Activated CD8-positive, alpha-beta T cell treated with anti-CD3 and anti-CD28 coated beads for 36 hours (primary cell): Measurements from ENCODE around the gene KRT13. TPM values are rescaled to one million over a fixed set of nuclear protein-coding genes. Genes with fewer than 3 reads are reported as not detected.

ENCODE experiments used
- ATAC-seq: fragments of 200-7000 bp; cut with Tn5 transposase; one replicate; pipeline ENCODE4 v1.10.0; 2021; ENCODE audit warnings: mild to moderate bottlenecking, moderate library complexity
- CTCF ChIA-PET: fragments of 350-600 bp; sonication (Branson Sonifier 250); formaldehyde crosslinking; loops from one replicate; lab custom pipeline; 2021; ENCODE audit warnings: antibody characterized with exemption; lab: Charles Lee
- POLR2A ChIA-PET: fragments of 350-600 bp; sonication (Branson Sonifier 250); formaldehyde crosslinking; loops from one replicate; lab custom pipeline; 2021; ENCODE audit warnings: antibody characterized with exemption; lab: Charles Lee
- DNase-seq: peaks from one replicate; pipeline ENCODE4 v3.0.0-alpha.2; 2020
- H3K27ac Mint-ChIP-seq: one replicate; pipeline ENCODE4 v1.8.0; 2021; ENCODE audit warnings: mild to moderate bottlenecking, mixed read lengths
- H3K27me3 Mint-ChIP-seq: one replicate; pipeline ENCODE4 v1.8.0; 2021; ENCODE audit warnings: mixed read lengths
- H3K36me3 Mint-ChIP-seq: one replicate; pipeline ENCODE4 v1.8.0; 2021; ENCODE audit warnings: low read depth, mixed read lengths
- H3K4me1 Mint-ChIP-seq: one replicate; pipeline ENCODE4 v1.8.0; 2021; ENCODE audit warnings: low read depth, mixed read lengths
- H3K4me3 Mint-ChIP-seq: one replicate; pipeline ENCODE4 v1.8.0; 2021; ENCODE audit warnings: mild to moderate bottlenecking, moderate library complexity, mixed read lengths
- H3K9me3 Mint-ChIP-seq: one replicate; pipeline ENCODE4 v1.8.0; 2021; ENCODE audit warnings: mixed read lengths
- intact Hi-C: fragments of 100-400 bp; cut with micrococcal nuclease; formaldehyde crosslinking; loops from one replicate; pipeline ENCODE4 v1.10.0; 2022
- total RNA-seq, 2 experiments: library from RNA; stranded (reverse); gene quantifications; one replicate each; pipeline ENCODE4 v1.2.3, GENCODE V29; 2021
- TF ChIP-seq, protein P1 (sequence below): fragments of 200-600 bp; IDR thresholded peaks from one replicate; pipeline ENCODE4 v1.8.0; 2022; ENCODE audit warnings: antibody characterized with exemption, mild to moderate bottlenecking

Gene KRT13
- total RNA-seq, 2 experiments from 2014 or later = not detected

DNA sequence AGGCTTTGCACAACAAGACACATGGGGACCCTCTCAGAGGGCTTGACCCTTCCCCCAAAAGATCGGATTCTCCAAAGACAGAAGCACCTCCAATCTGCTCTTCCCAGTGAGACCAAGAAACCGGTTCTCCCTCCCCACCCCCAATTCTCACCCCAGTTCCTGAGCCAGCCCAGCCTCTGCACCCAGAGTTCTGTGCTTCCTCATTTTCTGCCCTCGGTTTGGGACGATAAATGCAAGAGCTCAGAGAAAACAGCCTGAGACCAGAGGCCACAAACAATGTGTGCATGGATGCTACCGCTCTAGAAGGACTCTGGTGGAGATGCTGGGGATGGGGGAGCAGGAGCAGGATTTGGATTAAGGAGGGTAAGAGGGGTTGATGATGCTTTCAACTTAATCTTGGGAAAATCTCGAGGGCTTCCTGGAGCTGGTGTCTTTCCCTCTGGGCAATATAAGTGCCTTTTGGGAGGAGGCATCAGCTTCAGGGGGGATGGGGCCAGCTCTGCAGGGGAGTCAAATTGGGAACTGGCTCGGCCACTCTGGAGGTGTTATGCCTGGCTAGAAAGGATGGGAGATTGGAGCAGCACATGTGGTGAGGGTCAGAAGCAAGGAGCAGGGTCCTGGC is 7.2 kb upstream of the KRT13 start:
- intact Hi-C loops = no loop called here
- H3K27ac Mint-ChIP-seq = no peak overlapping the region
- TF ChIP-seq, protein P1, sequence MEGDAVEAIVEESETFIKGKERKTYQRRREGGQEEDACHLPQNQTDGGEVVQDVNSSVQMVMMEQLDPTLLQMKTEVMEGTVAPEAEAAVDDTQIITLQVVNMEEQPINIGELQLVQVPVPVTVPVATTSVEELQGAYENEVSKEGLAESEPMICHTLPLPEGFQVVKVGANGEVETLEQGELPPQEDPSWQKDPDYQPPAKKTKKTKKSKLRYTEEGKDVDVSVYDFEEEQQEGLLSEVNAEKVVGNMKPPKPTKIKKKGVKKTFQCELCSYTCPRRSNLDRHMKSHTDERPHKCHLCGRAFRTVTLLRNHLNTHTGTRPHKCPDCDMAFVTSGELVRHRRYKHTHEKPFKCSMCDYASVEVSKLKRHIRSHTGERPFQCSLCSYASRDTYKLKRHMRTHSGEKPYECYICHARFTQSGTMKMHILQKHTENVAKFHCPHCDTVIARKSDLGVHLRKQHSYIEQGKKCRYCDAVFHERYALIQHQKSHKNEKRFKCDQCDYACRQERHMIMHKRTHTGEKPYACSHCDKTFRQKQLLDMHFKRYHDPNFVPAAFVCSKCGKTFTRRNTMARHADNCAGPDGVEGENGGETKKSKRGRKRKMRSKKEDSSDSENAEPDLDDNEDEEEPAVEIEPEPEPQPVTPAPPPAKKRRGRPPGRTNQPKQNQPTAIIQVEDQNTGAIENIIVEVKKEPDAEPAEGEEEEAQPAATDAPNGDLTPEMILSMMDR = no peak

DNA sequence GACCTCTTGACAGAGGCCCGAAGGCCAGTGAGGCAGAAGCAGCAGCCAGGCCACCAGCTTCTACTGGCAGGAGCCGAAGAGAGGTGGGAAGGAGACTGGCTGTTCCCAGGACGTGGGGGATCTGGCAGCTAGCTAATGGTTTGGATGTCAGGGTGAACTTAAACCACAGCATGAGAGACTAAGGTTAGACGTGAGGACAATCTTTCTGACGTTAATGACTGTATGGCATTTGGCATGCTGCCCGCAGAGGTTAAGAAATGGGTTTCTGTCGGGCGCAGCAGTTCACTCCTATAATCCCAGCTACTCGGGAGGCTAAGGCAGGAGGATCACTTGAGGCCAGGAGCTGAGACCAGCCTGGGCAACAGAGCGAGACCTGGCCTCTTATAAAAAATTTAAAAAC is 6.3 kb upstream of the KRT13 start:
- TF ChIP-seq, protein P1 = no peak
- intact Hi-C loops = no loop called here

More for the DNA sequence above, 7.2 kb upstream of the KRT13 start:
- Mint-ChIP-seq H3K4me1 (no peaks in the 10 kb centered on the region), H3K27me3 (no peaks in the 10 kb centered on the region), H3K9me3 (no peaks in the 10 kb centered on the region), H3K36me3 (no peaks in the 10 kb centered on the region), H3K4me3 (no peak overlapping the region)
- ChIA-PET CTCF (interaction anchor here (0.8 to 1.2 kb wide), 3 partner anchors 36 to 137 kb away, joined by 3 read pairs; no protein-coding TSS in a partner anchor), POLR2A (no interaction called here)
- no peak for ATAC-seq
- no peak for DNase-seq

GRCh38 chr17:41511116-41511515 is 5.7 kb upstream of the KRT13 start:
- DNase-seq (no peak), ATAC-seq (no peak)
- Mint-ChIP-seq H3K27ac (no peak overlapping the region), H3K36me3 (no peaks in the 10 kb centered on the region), H3K4me1 (no peaks in the 10 kb centered on the region), H3K9me3 (no peaks in the 10 kb centered on the region), H3K27me3 (no peaks in the 10 kb centered on the region), H3K4me3 (no peak overlapping the region)
- ChIA-PET CTCF (no interaction called here), POLR2A (no interaction called here)
- intact Hi-C loops = no loop called here
- TF ChIP-seq, protein P1 = no peak

More for the DNA sequence above, 6.3 kb upstream of the KRT13 start:
- Mint-ChIP-seq H3K27me3 (no peaks in the 10 kb centered on the region), H3K4me1 (no peaks in the 10 kb centered on the region), H3K4me3 (no peak overlapping the region), H3K9me3 (no peaks in the 10 kb centered on the region), H3K36me3 (no peaks in the 10 kb centered on the region), H3K27ac (no peak overlapping the region)
- DNase-seq (no peak), ATAC-seq (no peak)
- POLR2A ChIA-PET = no interaction called here
- CTCF ChIA-PET = interaction anchor here (0.8 kb wide), 1 partner anchor 138 kb away, joined by 3 read pairs; no protein-coding TSS in a partner anchor

- no peaks in the 10 kb centered on the region for H3K9me3 Mint-ChIP-seq
- ChIA-PET CTCF (interaction anchor here (2.6 kb wide), 1 partner anchor 152 kb away, joined by 9 read pairs; no protein-coding TSS in a partner anchor), POLR2A (interaction anchor here (0.9 kb wide), 1 partner anchor 9 kb away, joined by 3 read pairs; no protein-coding TSS in a partner anchor)
- TF ChIP-seq, protein P1 = no peak
- DNase-seq = no peak
- H3K36me3 Mint-ChIP-seq = no peaks in the 10 kb centered on the region
- no peak overlapping the region for H3K4me3 Mint-ChIP-seq
- intact Hi-C loops = no loop called here
- no peak for ATAC-seq
- H3K27me3 Mint-ChIP-seq = no peaks in the 10 kb centered on the region
- no peak overlapping the region for H3K27ac Mint-ChIP-seq
- H3K4me1 Mint-ChIP-seq = no peaks in the 10 kb centered on the region
These were observed 5.0 kb upstream of the KRT13 start for GRCh38 chr17:41510251-41511065.
